Activated naive CD8-positive, alpha-beta T cell treated with anti-CD3 and anti-CD28 coated beads for 36 hours (primary cell): ENCODE measurements around the gene EDNRA. TPM values are rescaled to one million over a fixed set of nuclear protein-coding genes. Genes with fewer than 3 reads are reported as not detected.

Experiments used
- DNase-seq: peaks from one replicate; pipeline ENCODE4 v3.0.0; 2021
- H3K27ac Mint-ChIP-seq: one replicate; pipeline ENCODE4 v1.8.0; 2022; ENCODE audit warnings: mild to moderate bottlenecking, moderate library complexity, mixed read lengths
- H3K27me3 Mint-ChIP-seq: one replicate; pipeline ENCODE4 v1.8.0; 2022; ENCODE audit warnings: mild to moderate bottlenecking, mixed read lengths
- H3K36me3 Mint-ChIP-seq: one replicate; pipeline ENCODE4 v1.8.0; 2021; ENCODE audit warnings: mild to moderate bottlenecking, mixed read lengths
- H3K4me1 Mint-ChIP-seq: one replicate; pipeline ENCODE4 v1.8.0; 2021; ENCODE audit warnings: mixed read lengths
- H3K4me3 Mint-ChIP-seq: one replicate; pipeline ENCODE4 v1.8.0; 2022; ENCODE audit warnings: mild to moderate bottlenecking, moderate library complexity, mixed read lengths
- H3K9me3 Mint-ChIP-seq: one replicate; pipeline ENCODE4 v1.8.0; 2022; ENCODE audit warnings: mixed read lengths
- total RNA-seq, 2 experiments: library from RNA; stranded (reverse); gene quantifications; one replicate each; pipeline ENCODE4 v1.2.3, GENCODE V29; 2021

Gene EDNRA
- total RNA-seq, 2 experiments from 2014 or later = not detected

DNA sequence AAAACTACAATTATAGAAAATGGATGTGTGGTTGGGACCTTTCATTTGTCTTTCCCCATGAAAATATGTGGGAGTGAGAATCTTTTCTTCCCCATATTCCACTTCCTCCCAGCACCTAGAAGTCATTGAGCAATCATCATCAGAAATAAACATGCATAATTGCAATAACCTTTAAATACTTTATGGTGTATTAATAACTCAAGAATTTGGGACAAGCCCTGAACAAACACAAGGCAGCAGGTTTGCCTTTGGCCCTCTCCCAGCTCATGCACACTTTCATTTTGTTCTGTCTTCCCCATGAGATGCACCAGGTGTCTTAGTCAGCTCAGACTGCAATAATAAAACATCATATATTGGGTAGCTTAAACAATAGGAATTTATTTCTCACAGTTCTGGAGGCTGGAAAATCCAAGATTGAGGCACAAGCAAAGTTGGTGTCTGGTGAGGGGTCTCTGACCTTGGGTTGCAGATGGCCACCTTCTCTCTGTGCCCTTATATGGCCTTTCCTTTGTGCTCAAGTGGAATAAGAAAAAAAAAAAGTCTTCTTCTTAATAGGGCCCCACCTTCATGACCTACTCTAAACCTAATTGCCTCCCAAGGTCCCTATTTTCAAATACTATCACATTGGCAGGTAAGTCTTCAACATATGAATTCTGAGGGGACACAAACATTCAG is 101.6 kb downstream of the EDNRA start:
- H3K4me3 Mint-ChIP-seq = no peak overlapping the region
- DNase-seq = no peak
- H3K4me1 Mint-ChIP-seq = no peaks in the 10 kb centered on the region
- H3K36me3 Mint-ChIP-seq = no peaks in the 10 kb centered on the region
- no peaks in the 10 kb centered on the region for H3K27me3 Mint-ChIP-seq
- peaks cover 9% of the 10 kb centered on the region for H3K9me3 Mint-ChIP-seq
- no peak overlapping the region for H3K27ac Mint-ChIP-seq

DNA sequence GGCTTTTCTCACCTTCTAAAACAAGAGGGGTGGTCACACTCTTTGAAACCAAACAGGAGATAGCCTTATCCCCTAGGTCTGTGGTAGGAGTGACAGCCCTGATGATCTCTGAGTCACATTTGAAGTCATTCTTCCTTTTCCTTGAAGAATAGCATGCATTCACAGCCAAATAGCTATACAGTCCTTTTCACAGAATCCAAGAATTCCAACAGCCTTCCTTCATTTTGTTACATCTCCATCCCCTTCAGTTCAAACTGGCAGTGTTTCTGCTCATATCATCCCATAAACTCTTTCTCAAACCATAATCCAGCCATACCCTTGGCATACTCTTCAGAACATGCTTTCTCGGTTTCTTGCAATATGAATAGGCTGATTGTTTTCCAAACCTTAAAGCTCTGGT is 103.0 kb downstream of the EDNRA start:
- Mint-ChIP-seq H3K27me3 (no peaks in the 10 kb centered on the region), H3K4me1 (no peaks in the 10 kb centered on the region), H3K27ac (no peak overlapping the region)

GRCh38 chr4:147586032-147586431 is 105.1 kb downstream of the EDNRA start:
- Mint-ChIP-seq H3K4me3 (no peak overlapping the region), H3K27me3 (no peaks in the 10 kb centered on the region), H3K36me3 (no peaks in the 10 kb centered on the region), H3K4me1 (peaks cover 2% of the 10 kb centered on the region), H3K9me3 (peaks cover 9% of the 10 kb centered on the region), H3K27ac (no peak overlapping the region)
- DNase-seq = no peak

More for the DNA sequence above, 103.0 kb downstream of the EDNRA start:
- no peak for DNase-seq
- no peak overlapping the region for H3K4me3 Mint-ChIP-seq
- no peaks in the 10 kb centered on the region for H3K36me3 Mint-ChIP-seq
- peaks cover 9% of the 10 kb centered on the region for H3K9me3 Mint-ChIP-seq

DNA sequence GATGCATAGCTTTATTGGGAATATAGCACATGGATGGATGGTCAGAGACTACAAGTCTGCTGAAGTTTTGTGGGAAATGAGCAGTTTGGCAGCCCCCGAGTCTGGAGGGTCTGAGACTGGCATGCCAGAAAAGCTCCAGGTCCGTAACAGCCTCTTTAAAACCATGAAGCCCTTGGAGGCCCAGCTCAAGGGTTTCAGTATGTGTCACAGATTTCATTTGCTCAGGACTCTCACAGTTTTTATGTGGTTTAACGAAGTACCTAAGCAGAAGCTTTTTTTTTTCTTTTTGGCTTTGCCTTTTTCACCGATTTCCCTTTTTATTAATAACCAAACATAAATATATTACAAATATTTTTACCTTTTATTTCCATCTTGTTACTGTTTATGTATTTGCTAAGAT is 105.7 kb downstream of the EDNRA start:
- Mint-ChIP-seq H3K27me3 (no peaks in the 10 kb centered on the region), H3K4me1 (peaks cover 2% of the 10 kb centered on the region), H3K4me3 (no peak overlapping the region), H3K36me3 (no peaks in the 10 kb centered on the region), H3K9me3 (peaks cover 9% of the 10 kb centered on the region), H3K27ac (no peak overlapping the region)
- no peak for DNase-seq

DNA sequence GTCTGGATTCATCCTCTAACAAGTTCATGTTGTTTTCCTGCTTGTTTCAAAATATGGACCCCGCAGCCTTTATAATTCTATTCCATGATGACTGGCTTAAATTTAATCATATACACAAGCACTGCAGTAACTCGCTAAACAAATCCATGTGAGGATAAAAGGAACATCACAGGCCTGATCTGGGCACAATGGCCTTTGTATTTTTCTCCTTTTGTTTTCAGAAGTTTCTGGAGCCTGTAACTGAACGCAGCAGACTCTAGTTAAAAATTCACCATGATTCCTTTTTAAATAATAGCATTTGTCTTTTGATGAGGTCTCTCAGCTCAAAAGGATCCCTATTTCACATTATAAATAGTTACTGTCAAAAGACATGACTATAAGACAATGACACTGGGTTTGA is 106.1 kb downstream of the EDNRA start:
- no peak for DNase-seq
- Mint-ChIP-seq H3K4me3 (no peak overlapping the region), H3K36me3 (no peaks in the 10 kb centered on the region), H3K27ac (no peak overlapping the region), H3K4me1 (peaks cover 2% of the 10 kb centered on the region), H3K27me3 (no peaks in the 10 kb centered on the region), H3K9me3 (peaks cover 9% of the 10 kb centered on the region)

- Mint-ChIP-seq H3K4me3 (no peak overlapping the region), H3K27ac (no peak overlapping the region), H3K4me1 (peaks cover 2% of the 10 kb centered on the region), H3K36me3 (no peaks in the 10 kb centered on the region), H3K9me3 (peaks cover 5% of the 10 kb centered on the region), H3K27me3 (no peaks in the 10 kb centered on the region)
- DNase-seq = no peak
Observed at GRCh38 chr4:147589586-147589985, 108.7 kb downstream of the EDNRA start.

- no peaks in the 10 kb centered on the region for H3K27me3 Mint-ChIP-seq
- peaks cover 2% of the 10 kb centered on the region for H3K4me1 Mint-ChIP-seq
- H3K27ac Mint-ChIP-seq = no peak overlapping the region
- DNase-seq = peak; percentile 34
- H3K36me3 Mint-ChIP-seq = no peaks in the 10 kb centered on the region
- no peak overlapping the region for H3K4me3 Mint-ChIP-seq
- H3K9me3 Mint-ChIP-seq = peaks cover 2% of the 10 kb centered on the region
Observed at GRCh38 chr4:147590249-147590920, 109.5 kb downstream of the EDNRA start.

DNA sequence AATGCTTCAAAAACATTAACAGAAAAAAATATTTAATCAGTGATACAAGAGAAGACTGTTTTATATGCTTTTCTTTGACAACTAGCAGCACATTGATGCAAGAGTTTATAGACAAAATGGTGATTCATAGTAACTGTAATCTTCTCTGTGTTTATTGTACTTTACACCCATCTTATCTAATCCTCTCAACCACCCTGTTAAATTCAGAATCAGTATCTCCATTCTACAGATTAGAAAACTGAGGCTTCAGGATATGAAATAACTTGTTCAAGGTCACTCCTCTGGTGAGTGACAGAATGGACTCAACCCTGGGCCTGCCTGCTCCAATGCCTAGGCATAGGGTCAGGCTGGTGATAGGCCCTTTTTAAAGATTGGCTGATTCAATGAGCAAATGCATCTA is 110.2 kb downstream of the EDNRA start:
- H3K36me3 Mint-ChIP-seq = no peaks in the 10 kb centered on the region
- no peaks in the 10 kb centered on the region for H3K9me3 Mint-ChIP-seq
- no peak overlapping the region for H3K4me3 Mint-ChIP-seq
- no peak overlapping the region for H3K27ac Mint-ChIP-seq
- no peak for DNase-seq
- H3K27me3 Mint-ChIP-seq = no peaks in the 10 kb centered on the region
- H3K4me1 Mint-ChIP-seq = peaks cover 2% of the 10 kb centered on the region

GRCh38 chr4:147594107-147594506 is 113.2 kb downstream of the EDNRA start:
- Mint-ChIP-seq H3K36me3 (no peaks in the 10 kb centered on the region), H3K27ac (no peak overlapping the region), H3K27me3 (no peaks in the 10 kb centered on the region), H3K9me3 (no peaks in the 10 kb centered on the region), H3K4me1 (peaks cover 2% of the 10 kb centered on the region), H3K4me3 (no peak overlapping the region)
- DNase-seq = no peak

Other genes starting within 250 kb of the EDNRA start
- gene TMEM184C, start 136.3 kb downstream of the EDNRA start, total RNA-seq = 10 to 100 TPM; 19.2 to 21.0 TPM
- gene PRMT9, start 203.1 kb downstream of the EDNRA start, total RNA-seq = 1 to 10 TPM; 6.8 to 7.1 TPM